ENCODE data around the gene PATZ1.

GRCh38 chr22:31339148-31339832, 6.9 kb downstream of the PATZ1 start:
- TF ChIP-seq REST (IDR thresholded peaks at IDR 0.05; ENCODE audit: insufficient read depth in 1 of 2, low read depth in 2 of 2, low read length in 1 of 2), result no peak
- no peak for TF ChIP-seq CTCF (IDR thresholded peaks at IDR 0.05)
- no peak for TF ChIP-seq SIN3A (IDR thresholded peaks at IDR 0.05; ENCODE audit: borderline replicate concordance, insufficient read depth, low read depth, low read length)
- TF ChIP-seq POLR2AphosphoS5 (IDR thresholded peaks at IDR 0.05; ENCODE audit: low read depth, low read length), result no peak

All from Panc1 (cell line).